Effector CD8-positive, alpha-beta T cell (primary cell): ENCODE measurements around the gene C1orf210.

Source experiments
- DNase-seq: peaks from one replicate; lab custom pipeline; 2025; lab: John Stamatoyannopoulos, UW

C1orf210 gene

GRCh38 chr1:43294761-43295160 lies 9.4 kb upstream of the C1orf210 start:
- no peak for DNase-seq

GRCh38 chr1:43293896-43294760 lies 8.7 kb upstream of the C1orf210 start:
- DNase-seq, result no peak

- DNase-seq, result no peak
These were observed 7.8 kb upstream of the C1orf210 start for GRCh38 chr1:43293176-43293575.

- no peak for DNase-seq
These were observed 7.3 kb upstream of the C1orf210 start for GRCh38 chr1:43292679-43293078.

- no peak for DNase-seq
These were observed 6.8 kb upstream of the C1orf210 start for GRCh38 chr1:43292216-43292615.

- no peak for DNase-seq
These were observed 3.7 kb upstream of the C1orf210 start for GRCh38 chr1:43288785-43289706.

GRCh38 chr1:43288058-43288784 lies 2.8 kb upstream of the C1orf210 start:
- DNase-seq, result no peak

- no peak for DNase-seq
These were observed 1.2 kb upstream of the C1orf210 start for GRCh38 chr1:43286533-43286932.

GRCh38 chr1:43286115-43286514 lies 734 bp upstream of the C1orf210 start:
- no peak for DNase-seq

- no peak for DNase-seq
These were observed 753 bp downstream of the C1orf210 start for GRCh38 chr1:43284546-43285110.

GRCh38 chr1:43284065-43284464 lies 1.3 kb downstream of the C1orf210 start:
- no peak for DNase-seq

- DNase-seq, result no peak
These were observed 2.9 kb downstream of the C1orf210 start for GRCh38 chr1:43282220-43283195.

GRCh38 chr1:43280692-43281091 lies 4.7 kb downstream of the C1orf210 start:
- DNase-seq, result no peak

GRCh38 chr1:43279666-43280065 lies 5.7 kb downstream of the C1orf210 start:
- DNase-seq, result no peak

- no peak for DNase-seq
These were observed 6.2 kb downstream of the C1orf210 start for GRCh38 chr1:43279161-43279560.

- DNase-seq, result no peak
These were observed 8.1 kb downstream of the C1orf210 start for GRCh38 chr1:43277116-43277876.

- no peak for DNase-seq
These were observed 8.7 kb downstream of the C1orf210 start for GRCh38 chr1:43276673-43277072.

- no peak for DNase-seq
These were observed 9.4 kb downstream of the C1orf210 start for GRCh38 chr1:43275826-43276620.

GRCh38 chr1:43274804-43275180 lies 10.6 kb downstream of the C1orf210 start:
- DNase-seq, result no peak
